Measurements from ENCODE around the gene KRT32.

Gene KRT32

GRCh38 chr17:41452281-41452680 is 14.9 kb downstream of the KRT32 start:
- TF ChIP-seq REST (IDR thresholded peaks at IDR 0.05; ENCODE audit: insufficient replicate concordance, low read depth) (no peak), SPI1 (IDR thresholded peaks at IDR 0.05; ENCODE audit: borderline replicate concordance, low read depth) (peak; percentile 80)
- no peak overlapping the region for H3K27ac ChIP-seq (replicated peaks)
- no peaks in the 10 kb centered on the region for H3K27me3 ChIP-seq (ENCODE audit: insufficient read depth, poor library complexity, severe bottlenecking)
- H3K4me3 ChIP-seq (replicated peaks; ENCODE audit: insufficient read depth, low read length) = no peak overlapping the region
- DNase-seq (ENCODE audit: low read depth in 1 of 2, low spot score in 1 of 2) = peak in 1 of 2 experiments; percentile 21

GRCh38 chr17:41451154-41451728 is 15.9 kb downstream of the KRT32 start:
- H3K27ac ChIP-seq (replicated peaks) = no peak overlapping the region
- H3K27me3 ChIP-seq (ENCODE audit: insufficient read depth, poor library complexity, severe bottlenecking) = no peaks in the 10 kb centered on the region
- H3K4me3 ChIP-seq (replicated peaks; ENCODE audit: insufficient read depth, low read length) = no peak overlapping the region
- no peak for DNase-seq (ENCODE audit: low read depth in 1 of 2, low spot score in 1 of 2)
- TF ChIP-seq CTCF (IDR thresholded peaks at IDR 0.05; ENCODE audit: insufficient read depth, low read length) (no peak), REST (IDR thresholded peaks at IDR 0.05; ENCODE audit: insufficient replicate concordance, low read depth) (no peak), GABPA (IDR thresholded peaks at IDR 0.05; ENCODE audit: low read depth) (no peak), SPI1 (IDR thresholded peaks at IDR 0.05; ENCODE audit: borderline replicate concordance, low read depth) (no peak), POLR2AphosphoS5 (IDR thresholded peaks at IDR 0.05; ENCODE audit: low read depth) (no peak)

- no peak overlapping the region for H3K4me3 ChIP-seq (replicated peaks; ENCODE audit: insufficient read depth, low read length)
- no peak for TF ChIP-seq CTCF (IDR thresholded peaks at IDR 0.05; ENCODE audit: insufficient read depth, low read length)
- TF ChIP-seq POLR2AphosphoS5 (IDR thresholded peaks at IDR 0.05; ENCODE audit: low read depth) = no peak
- TF ChIP-seq SPI1 (IDR thresholded peaks at IDR 0.05; ENCODE audit: borderline replicate concordance, low read depth) = no peak
- no peak for TF ChIP-seq GABPA (IDR thresholded peaks at IDR 0.05; ENCODE audit: low read depth)
- TF ChIP-seq REST (IDR thresholded peaks at IDR 0.05; ENCODE audit: insufficient replicate concordance, low read depth) = no peak
- no peaks in the 10 kb centered on the region for H3K27me3 ChIP-seq (ENCODE audit: insufficient read depth, poor library complexity, severe bottlenecking)
- DNase-seq (ENCODE audit: low read depth in 1 of 2, low spot score in 1 of 2) = no peak
- no peak overlapping the region for H3K27ac ChIP-seq (replicated peaks)
These were observed 18.2 kb downstream of the KRT32 start for GRCh38 chr17:41449008-41449407.
